ENCODE results near the gene BPHL. TPM values are rescaled to one million over a fixed set of nuclear protein-coding genes. Genes with fewer than 3 reads are reported as not detected.
"Not testable (repeated sequence)": the region's sequence is repeated elsewhere in the genome, so short reads cannot be mapped to it uniquely, and the experiment has no call there.

The BPHL gene
- total RNA-seq, 1 experiment from 2014 or later: 7.1 TPM

DNA sequence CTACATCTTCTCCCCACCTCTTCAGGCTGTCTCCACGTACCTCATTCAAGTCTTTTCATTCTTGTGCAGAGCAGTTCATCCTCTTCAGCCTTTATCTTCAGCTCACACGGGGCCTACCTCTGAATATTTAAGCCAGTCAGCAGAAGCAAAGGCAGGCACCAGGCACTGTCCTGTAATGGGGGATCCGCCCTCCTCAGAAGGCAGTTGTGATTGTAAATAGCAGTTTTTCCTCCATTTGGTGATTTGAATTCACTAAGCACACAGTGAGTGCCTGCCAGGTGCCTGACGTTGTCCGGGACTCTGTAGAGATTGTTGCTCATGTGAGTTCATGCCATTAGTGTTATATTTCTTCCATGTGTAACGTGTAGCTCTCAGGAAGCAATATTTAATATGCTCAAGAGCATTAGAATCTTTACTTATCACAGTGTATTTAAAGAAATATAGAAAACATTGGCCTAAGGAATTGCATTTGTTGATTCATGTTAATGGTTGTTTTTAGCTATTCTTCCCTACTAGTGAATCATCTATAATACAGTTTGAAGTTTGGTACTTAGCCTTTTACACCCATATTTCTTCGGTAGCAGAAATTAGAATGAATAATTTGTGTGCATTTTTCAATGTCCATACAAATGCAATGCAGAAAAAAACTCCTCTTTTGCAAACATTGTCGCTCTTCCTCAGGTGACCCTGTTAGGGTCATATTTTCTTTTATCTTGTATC is 17.9 kb downstream of the BPHL start:
- Histone ChIP-seq H3K9me3 (replicated peaks) (no peaks in the 10 kb centered on the region), H3K36me3 (no peaks in the 10 kb centered on the region), H3K27me3 (no peaks in the 10 kb centered on the region), H3K4me1 (peaks cover 10% of the 10 kb centered on the region; the same call in 1 of the 2 replicates), H3K4me3 (no peak overlapping the region), H3K27ac (no peak overlapping the region)
- no peak for DNase-seq

DNA sequence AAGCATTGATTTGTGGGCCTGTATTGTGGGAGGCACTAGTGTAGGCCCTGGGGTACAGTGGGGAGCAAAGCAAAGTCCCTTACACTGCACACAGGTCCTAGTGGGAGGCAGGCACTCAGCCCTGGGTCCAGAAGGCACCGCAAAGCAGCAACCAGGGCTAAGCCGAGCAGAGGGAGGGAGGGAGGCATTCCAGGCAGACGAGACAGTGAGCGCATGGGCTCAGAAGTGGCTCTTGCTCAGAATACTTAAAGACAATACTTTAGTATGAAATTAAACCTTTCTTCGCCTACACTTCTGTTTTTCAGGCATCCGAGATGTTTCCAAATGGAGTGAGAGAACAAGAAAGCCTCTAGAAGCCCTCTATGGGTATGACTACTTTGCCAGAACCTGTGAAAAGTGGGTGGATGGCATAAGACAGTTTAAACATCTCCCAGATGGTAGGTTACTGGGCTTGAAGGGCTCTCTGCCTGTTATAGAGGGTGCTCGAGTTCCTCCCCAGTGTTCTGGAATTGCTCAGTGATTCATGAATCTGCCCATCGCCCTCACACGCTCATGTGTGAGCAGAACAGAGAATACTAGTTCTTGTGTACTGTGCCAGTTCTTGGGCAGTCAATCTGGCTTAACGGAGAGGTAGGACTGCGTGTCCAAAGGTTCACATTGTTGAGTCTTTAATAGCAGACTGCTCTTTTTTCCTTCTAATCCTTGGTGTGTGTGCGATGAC is 18.7 kb downstream of the BPHL start:
- H3K4me1 ChIP-seq: peaks cover 10% of the 10 kb centered on the region; the same call in 1 of the 2 replicates
- no peak overlapping the region for H3K4me3 ChIP-seq
- no peak overlapping the region for H3K27ac ChIP-seq
- no peaks in the 10 kb centered on the region for H3K36me3 ChIP-seq
- no peaks in the 10 kb centered on the region for H3K27me3 ChIP-seq
- DNase-seq: no peak
- no peaks in the 10 kb centered on the region for H3K9me3 ChIP-seq (replicated peaks)

DNA sequence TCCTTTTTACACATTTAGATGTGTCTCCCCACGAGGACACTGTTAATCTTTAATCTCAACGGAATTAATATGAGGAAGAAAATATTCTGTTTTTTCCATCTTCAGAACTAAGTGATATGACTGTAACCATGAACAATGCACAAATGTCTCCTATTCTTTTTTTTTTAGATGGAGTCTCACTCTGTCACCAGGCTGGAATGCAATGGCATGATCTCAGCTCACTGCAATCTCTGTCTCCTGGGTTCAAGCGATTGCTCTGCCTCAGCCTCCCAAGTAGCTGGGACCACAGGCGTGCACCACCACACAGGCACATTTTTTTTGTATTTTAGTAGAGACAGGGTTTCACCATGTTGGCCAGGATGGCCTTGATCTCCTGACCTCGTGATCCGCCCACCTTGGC is 19.4 kb downstream of the BPHL start:
- not testable (repeated sequence) for H3K4me3 ChIP-seq; H3K27ac ChIP-seq; H3K9me3 ChIP-seq (replicated peaks); DNase-seq; H3K27me3 ChIP-seq; H3K36me3 ChIP-seq; H3K4me1 ChIP-seq

DNA sequence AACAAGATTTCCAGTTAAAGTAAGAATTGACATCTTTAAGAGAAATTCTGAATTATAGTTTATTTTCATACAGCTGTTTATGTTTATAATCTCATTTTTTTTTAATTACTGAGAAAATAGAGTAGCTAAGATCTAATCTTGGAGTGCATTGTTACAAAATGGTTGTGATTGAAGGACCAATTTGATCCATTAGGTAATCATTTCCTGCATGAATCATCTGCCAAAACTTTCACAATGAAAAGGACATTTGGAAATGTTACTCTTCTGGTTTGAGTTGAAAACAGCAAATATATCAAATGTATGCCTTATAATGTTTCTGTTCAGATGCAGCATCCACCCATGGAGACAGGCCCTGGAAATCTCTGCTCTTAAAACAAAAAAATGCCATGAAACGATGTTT is 19.8 kb downstream of the BPHL start:
- Histone ChIP-seq H3K27me3 (no peaks in the 10 kb centered on the region), H3K4me1 (peaks cover 10% of the 10 kb centered on the region; the same call in 1 of the 2 replicates), H3K9me3 (replicated peaks) (no peaks in the 10 kb centered on the region), H3K4me3 (no peak overlapping the region), H3K27ac (no peak overlapping the region), H3K36me3 (no peaks in the 10 kb centered on the region)
- DNase-seq: no peak

DNA sequence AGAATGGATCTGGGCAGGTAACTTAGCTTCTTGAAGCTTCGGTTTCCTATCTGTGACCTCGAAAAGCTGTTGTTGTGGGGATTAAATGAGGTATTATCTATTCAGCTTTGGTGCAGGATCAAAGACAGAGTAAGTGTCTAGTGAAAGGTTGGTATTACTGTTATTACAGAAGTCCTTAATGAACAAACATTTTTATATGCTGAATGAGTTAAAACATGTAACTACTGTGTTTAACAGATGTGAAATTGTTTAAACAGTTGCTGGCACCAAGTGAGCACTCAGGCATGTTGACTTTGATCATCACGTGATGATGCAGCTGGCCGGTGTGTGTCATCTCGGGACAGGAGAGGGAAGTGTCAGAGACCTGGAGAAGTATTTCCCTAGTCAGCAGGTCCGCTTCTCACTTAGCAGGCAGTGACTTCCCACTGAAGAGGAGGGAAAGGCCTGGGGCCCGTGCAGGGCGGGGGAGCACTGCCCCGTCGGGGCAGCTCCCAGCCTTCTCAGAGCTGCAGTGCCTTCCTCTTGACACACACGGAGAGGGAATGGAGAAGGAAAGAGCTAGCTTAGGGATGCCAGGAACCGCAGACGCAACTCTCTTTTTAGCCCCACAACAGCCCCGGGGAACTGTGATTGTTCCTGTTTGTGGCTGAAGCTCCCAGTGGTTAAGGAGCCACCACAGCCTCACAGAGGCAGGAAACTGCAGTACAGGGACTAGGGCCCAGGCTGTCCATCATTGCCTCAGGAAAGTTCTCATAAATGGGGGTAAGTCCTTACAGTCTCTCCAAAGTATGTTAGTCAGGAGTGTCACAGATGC is 20.8 kb downstream of the BPHL start:
- no peaks in the 10 kb centered on the region for H3K9me3 ChIP-seq (replicated peaks)
- H3K27me3 ChIP-seq: no peaks in the 10 kb centered on the region
- H3K36me3 ChIP-seq: no peaks in the 10 kb centered on the region
- peak; percentile 56 to 58 for DNase-seq
- H3K4me3 ChIP-seq: no peak overlapping the region
- no peak overlapping the region for H3K27ac ChIP-seq
- H3K4me1 ChIP-seq: peaks cover 10% of the 10 kb centered on the region; the same call in 1 of the 2 replicates

DNA sequence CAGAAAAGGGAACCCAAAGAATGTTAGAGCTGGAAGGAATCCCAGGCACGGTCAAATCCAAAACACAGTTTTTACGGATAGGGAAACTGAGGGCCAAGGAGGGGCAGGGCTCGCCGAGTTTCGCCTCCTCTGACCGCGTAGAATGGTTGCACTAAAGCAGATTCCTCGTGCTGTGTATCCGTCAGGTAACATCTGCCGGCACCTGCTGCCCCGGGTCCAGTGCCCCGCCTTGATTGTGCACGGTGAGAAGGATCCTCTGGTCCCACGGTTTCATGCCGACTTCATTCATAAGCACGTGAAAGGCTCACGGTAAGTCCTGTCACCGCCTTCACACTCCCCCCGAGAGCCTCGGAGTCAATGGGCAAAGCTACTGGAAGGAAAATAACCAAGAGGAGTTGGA is 21.7 kb downstream of the BPHL start:
- no peak overlapping the region for H3K27ac ChIP-seq
- no peaks in the 10 kb centered on the region for H3K36me3 ChIP-seq
- no peaks in the 10 kb centered on the region for H3K27me3 ChIP-seq
- no peaks in the 10 kb centered on the region for H3K9me3 ChIP-seq (replicated peaks)
- peaks cover 10% of the 10 kb centered on the region; the same call in 1 of the 2 replicates for H3K4me1 ChIP-seq
- DNase-seq: no peak
- H3K4me3 ChIP-seq: no peak overlapping the region

DNA sequence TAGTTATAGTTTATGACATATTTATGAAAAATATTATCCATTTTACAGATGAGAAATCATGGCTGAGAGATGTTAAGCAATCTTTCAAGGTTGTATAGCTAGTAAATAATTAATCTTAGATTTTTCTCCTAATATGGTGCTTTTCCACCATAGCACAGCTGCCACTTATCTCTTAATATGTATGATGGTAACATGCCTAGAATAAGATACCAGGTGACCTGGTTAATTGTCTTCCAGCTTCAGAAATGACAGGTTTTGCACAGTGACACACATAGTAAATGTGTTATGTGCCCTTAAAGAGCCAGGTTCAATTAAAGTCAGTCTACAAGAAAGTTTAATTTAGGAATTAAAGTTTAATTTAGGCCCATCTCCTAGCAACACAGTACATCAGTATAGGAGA is 24.0 kb downstream of the BPHL start:
- Histone ChIP-seq H3K36me3 (no peaks in the 10 kb centered on the region), H3K4me3 (no peak overlapping the region), H3K4me1 (peaks cover 10% of the 10 kb centered on the region; the same call in 1 of the 2 replicates), H3K27ac (no peak overlapping the region), H3K27me3 (no peaks in the 10 kb centered on the region), H3K9me3 (replicated peaks) (no peaks in the 10 kb centered on the region)
- no peak for DNase-seq

DNA sequence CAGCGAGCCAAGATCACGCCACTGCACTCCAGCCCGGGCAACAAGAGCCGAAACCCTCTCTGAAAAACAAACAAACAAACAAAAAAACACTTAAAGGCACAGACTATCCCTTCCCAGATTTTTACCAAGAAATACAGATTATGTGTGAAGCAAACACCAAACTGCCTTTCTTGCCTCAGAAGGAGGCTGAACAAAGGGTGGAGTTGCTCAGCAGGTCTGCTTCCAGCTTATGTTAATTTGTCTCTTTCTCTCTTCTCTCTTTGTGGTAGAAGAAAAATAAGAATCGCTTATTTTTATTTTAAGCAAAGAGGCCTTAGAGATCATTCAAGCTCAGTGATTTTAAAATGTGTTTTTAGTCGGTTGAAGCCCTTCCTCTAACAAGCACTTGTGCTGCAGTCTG is 24.6 kb downstream of the BPHL start:
- Histone ChIP-seq H3K4me3 (no peak overlapping the region), H3K36me3 (no peaks in the 10 kb centered on the region)

DNA sequence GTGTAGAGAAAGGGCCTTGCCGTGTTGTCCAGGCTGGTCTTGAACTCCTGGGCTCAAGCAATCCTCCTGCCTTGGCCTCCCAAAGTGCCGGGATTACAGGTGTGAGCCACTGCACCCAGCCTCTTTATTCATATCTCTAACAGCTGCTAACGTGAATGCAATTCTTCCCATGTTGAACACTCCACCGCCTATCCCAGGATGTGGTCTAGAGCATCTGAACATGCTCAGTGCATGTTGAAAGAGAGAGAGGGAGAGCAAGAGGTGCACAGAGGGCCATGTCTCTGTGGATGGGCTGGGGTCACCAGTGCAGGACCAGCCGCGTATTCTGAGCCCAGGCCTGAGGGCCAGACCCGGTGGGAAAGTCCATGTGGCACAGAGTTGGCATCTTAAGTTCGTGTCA is 26.1 kb downstream of the BPHL start:
- Histone ChIP-seq H3K4me1 (peaks cover under 1% of the 10 kb centered on the region; the same call in 1 of the 2 replicates), H3K9me3 (replicated peaks) (no peaks in the 10 kb centered on the region), H3K27ac (no peak overlapping the region)

More for the DNA sequence above, 24.6 kb downstream of the BPHL start:
- DNase-seq: no peak
- peaks cover 10% of the 10 kb centered on the region; the same call in 1 of the 2 replicates for H3K4me1 ChIP-seq
- H3K27ac ChIP-seq: no peak overlapping the region
- H3K27me3 ChIP-seq: no peaks in the 10 kb centered on the region
- H3K9me3 ChIP-seq (replicated peaks): no peaks in the 10 kb centered on the region

DNA sequence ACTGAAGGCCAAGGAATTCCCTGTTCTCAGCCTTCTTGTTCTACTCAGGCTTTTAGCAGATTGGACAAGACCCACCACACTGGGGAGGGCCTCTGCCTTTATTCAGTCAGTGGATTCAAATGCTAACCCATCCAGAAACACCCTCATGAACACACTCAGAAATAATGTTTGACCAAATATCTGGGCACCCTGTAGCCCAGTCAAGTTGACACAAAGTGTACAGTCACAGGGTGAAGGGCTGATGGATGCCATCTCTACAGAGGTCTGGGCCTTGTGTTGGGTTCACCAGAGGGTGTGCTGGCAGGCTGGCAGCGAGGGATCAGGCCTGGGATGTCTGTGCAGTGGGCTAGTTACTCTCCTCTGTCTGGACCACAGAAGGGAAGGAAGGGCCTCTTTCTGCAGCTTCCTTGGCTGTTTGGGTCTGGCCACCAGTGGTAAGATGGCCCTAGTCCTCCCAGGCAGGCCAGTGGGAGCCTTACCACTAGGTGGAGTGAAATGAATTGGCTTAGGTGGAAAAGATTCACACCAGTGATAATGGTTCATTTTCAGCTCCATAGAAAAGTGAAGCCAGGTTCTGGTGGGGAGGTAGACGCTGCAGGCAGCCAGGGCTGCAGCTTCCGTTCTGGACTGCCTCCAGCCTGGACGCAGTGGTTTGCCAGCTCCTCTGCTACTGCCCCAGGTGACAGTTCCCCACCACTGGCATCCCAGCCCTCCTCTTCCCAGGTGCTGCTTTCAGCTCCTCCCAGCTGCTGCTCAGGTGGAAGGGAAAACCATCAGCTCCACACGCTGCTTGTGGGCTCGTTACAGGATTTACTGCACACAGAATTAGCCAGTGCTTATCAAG is 29.6 kb downstream of the BPHL start:
- no peak overlapping the region for H3K27ac ChIP-seq
- no peaks in the 10 kb centered on the region for H3K36me3 ChIP-seq
- H3K4me3 ChIP-seq: no peak overlapping the region
- H3K4me1 ChIP-seq: peaks cover 10% of the 10 kb centered on the region
- H3K9me3 ChIP-seq (replicated peaks): no peaks in the 10 kb centered on the region
- H3K27me3 ChIP-seq: no peaks in the 10 kb centered on the region
- no peak for DNase-seq

More for the DNA sequence above, 26.1 kb downstream of the BPHL start:
- Histone ChIP-seq H3K36me3 (no peaks in the 10 kb centered on the region), H3K27me3 (no peaks in the 10 kb centered on the region), H3K4me3 (no peak overlapping the region)
- DNase-seq: no peak

DNA sequence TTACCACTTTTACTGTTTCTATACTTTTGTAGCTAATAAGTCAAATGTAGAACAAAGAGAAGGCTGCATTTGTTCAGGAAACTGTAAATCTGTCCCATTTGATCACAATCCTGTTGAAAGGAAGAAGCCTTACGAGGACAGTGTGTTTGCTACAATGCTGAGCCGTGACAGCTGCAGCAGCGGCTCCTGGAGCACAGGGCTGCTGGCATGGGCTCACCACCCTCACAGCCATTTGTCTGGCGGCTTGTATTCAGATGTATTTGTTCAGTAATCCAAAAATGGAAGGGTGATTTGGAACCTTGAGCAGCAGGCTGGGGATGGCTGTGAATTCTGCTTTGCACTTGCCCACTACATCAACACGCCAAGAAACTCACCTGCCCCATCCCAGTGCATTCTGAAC is 33.2 kb downstream of the BPHL start:
- Histone ChIP-seq H3K36me3 (no peaks in the 10 kb centered on the region), H3K4me1 (peaks cover 10% of the 10 kb centered on the region), H3K27ac (peak overlapping the region; percentile 46), H3K9me3 (replicated peaks) (no peaks in the 10 kb centered on the region), H3K4me3 (no peak overlapping the region), H3K27me3 (no peaks in the 10 kb centered on the region)
- peak; percentile 60 to 75 for DNase-seq

DNA sequence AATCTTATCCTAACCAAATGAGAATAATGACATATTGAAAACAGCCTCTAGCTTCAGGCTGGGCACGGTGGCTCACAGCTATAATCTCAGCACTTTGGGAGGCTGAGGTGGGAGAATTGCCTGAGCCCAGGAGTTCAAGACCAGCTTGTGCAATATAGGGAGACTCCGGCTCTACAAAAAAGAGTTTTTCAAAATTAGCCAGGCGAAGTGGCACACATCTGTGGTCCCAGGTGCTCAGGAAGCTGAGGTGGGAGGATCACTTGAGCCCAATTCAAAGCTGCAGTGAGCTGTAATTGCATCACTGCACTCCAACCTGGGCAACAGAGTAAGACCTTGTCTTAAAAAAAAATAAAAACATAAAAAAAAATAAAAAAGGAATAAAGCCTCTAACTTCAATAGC is 34.2 kb downstream of the BPHL start:
- no peak for DNase-seq
- no peak overlapping the region for H3K4me3 ChIP-seq
- H3K27ac ChIP-seq: no peak overlapping the region
- no peaks in the 10 kb centered on the region for H3K36me3 ChIP-seq
- H3K27me3 ChIP-seq: no peaks in the 10 kb centered on the region
- H3K4me1 ChIP-seq: peaks cover 10% of the 10 kb centered on the region
- no peaks in the 10 kb centered on the region for H3K9me3 ChIP-seq (replicated peaks)

DNA sequence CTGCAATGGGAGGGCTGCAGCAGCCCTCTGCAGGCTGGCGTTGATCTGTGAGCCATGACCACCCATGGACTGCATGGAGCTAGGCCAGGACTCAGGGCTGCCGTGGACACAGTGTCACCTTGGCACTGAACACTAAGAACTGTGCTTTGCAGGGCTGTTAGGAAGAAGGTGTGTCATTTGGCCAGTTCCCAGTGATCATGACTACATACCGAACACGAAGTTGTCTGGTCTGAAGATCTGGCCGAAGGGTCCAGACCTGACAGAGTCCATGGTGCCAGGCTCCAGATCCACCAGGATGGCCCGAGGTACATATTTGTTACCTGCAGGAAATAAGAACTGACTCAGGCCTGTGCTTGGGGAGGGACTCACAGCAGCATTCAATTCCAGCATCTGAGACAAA is 36.9 kb downstream of the BPHL start:
- peaks cover 10% of the 10 kb centered on the region for H3K4me1 ChIP-seq
- H3K9me3 ChIP-seq (replicated peaks); H3K36me3 ChIP-seq; H3K27ac ChIP-seq; H3K4me3 ChIP-seq; DNase-seq; H3K27me3 ChIP-seq: not testable (repeated sequence)

All from SJCRH30 (cell line).